DOHH2 (cell line): ENCODE data around the gene IGF2BP2.

Experiments used
- H3F3A ChIP-seq: fragments of 200-600 bp; sonication (generic), shearing (Covaris generic); 2 replicates; pipeline ENCODE4 v1.6.0; 2016; ENCODE audit warnings: antibody characterized with exemption, mild to moderate bottlenecking; ENCODE audit not compliant: control insufficient read depth, insufficient read depth
- H3K27ac ChIP-seq: fragments of 200-600 bp; sonication (generic); 2 replicates; pipeline ENCODE4 v1.5.1; 2014; ENCODE audit warnings: low read depth, mild to moderate bottlenecking, low read length, moderate library complexity
- H3K27me3 ChIP-seq: fragments of 200-600 bp; sonication (generic); 2 replicates; pipeline ENCODE4 v1.6.1; 2014; ENCODE audit warnings: mild to moderate bottlenecking, low read length, mixed read lengths; ENCODE audit not compliant: control insufficient read depth
- H3K36me3 ChIP-seq: fragments of 200-600 bp; sonication (generic); 2 replicates; pipeline ENCODE4 v1.6.1; 2014; ENCODE audit warnings: mild to moderate bottlenecking, low read length, moderate library complexity, mixed read lengths; ENCODE audit not compliant: control insufficient read depth
- H3K4me1 ChIP-seq: fragments of 200-600 bp; sonication (generic); 2 replicates; pipeline ENCODE4 v1.6.1; 2014; ENCODE audit warnings: mild to moderate bottlenecking, low read length, mixed read lengths; ENCODE audit not compliant: control insufficient read depth
- H3K4me2 ChIP-seq: fragments of 200-600 bp; sonication (generic); 2 replicates; pipeline ENCODE4 v1.6.0; 2014; ENCODE audit warnings: mild to moderate bottlenecking, low read length, moderate library complexity
- H3K4me3 ChIP-seq: fragments of 200-600 bp; sonication (generic); 2 replicates; pipeline ENCODE4 v1.5.1; 2014; ENCODE audit warnings: mild to moderate bottlenecking, low read length, mixed read lengths
- H3K79me2 ChIP-seq: fragments of 200-600 bp; sonication (generic); 2 replicates; pipeline ENCODE4 v1.6.1; 2014; ENCODE audit warnings: mild to moderate bottlenecking, low read length, mixed read lengths; ENCODE audit not compliant: control insufficient read depth
- H3K9me2 ChIP-seq: fragments of 200-600 bp; sonication (generic); replicated peaks from 2 replicates; pipeline ENCODE4 v1.6.1; 2014; ENCODE audit warnings: mild to moderate bottlenecking, low read length, mixed read lengths; ENCODE audit not compliant: control insufficient read depth
- H3K9me3 ChIP-seq: fragments of 200-600 bp; sonication (generic); 2 replicates; pipeline ENCODE4 v1.6.1; 2014; ENCODE audit warnings: antibody characterized with exemption, low read length, mixed read lengths; ENCODE audit not compliant: control insufficient read depth, insufficient read depth
- H4K20me1 ChIP-seq: fragments of 200-600 bp; sonication (generic); 2 replicates; pipeline ENCODE4 v1.6.0; 2014; ENCODE audit warnings: low read depth, mild to moderate bottlenecking, antibody characterized with exemption, low read length, moderate library complexity; ENCODE audit not compliant: control insufficient read depth, insufficient read depth
- CTCF ChIP-seq: fragments of 200-600 bp; sonication (generic); IDR thresholded peaks from one replicate; pipeline ENCODE4 v1.5.1; 2014; ENCODE audit warnings: antibody characterized with exemption, mild to moderate bottlenecking, low read depth, low read length; ENCODE audit not compliant: poor library complexity, severe bottlenecking
- EZH2phosphoT487 ChIP-seq: fragments of 200-600 bp; sonication (generic); IDR thresholded peaks from 2 replicates; pipeline ENCODE4 v1.6.1; 2017; ENCODE audit warnings: borderline replicate concordance, mild to moderate bottlenecking, antibody characterized with exemption, low read length, moderate library complexity, mixed read lengths

IGF2BP2 gene

GRCh38 chr3:185760550-185760949 is 64.3 kb downstream of the IGF2BP2 start:
- no peak overlapping the region for H3K4me2 ChIP-seq
- H3K9me2 ChIP-seq: no peaks in the 10 kb centered on the region
- TF ChIP-seq CTCF (no peak), EZH2phosphoT487 (no peak)
- no peaks in the 10 kb centered on the region for H4K20me1 ChIP-seq
- H3K27me3 ChIP-seq: no peaks in the 10 kb centered on the region; the same call in 1 of the 2 replicates
- H3K4me1 ChIP-seq: peaks cover 26% of the 10 kb centered on the region
- no peak overlapping the region for H3K4me3 ChIP-seq
- no peaks in the 10 kb centered on the region for H3K79me2 ChIP-seq
- no peak overlapping the region for H3K27ac ChIP-seq
- H3K9me3 ChIP-seq: no peaks in the 10 kb centered on the region
- H3F3A ChIP-seq: no peaks in the 10 kb centered on the region
- no peaks in the 10 kb centered on the region for H3K36me3 ChIP-seq

GRCh38 chr3:185760088-185760487 is 64.8 kb downstream of the IGF2BP2 start:
- no peak overlapping the region for H3K4me3 ChIP-seq
- no peak overlapping the region for H3K4me2 ChIP-seq
- H3K9me2 ChIP-seq: no peaks in the 10 kb centered on the region
- H3K4me1 ChIP-seq: peaks cover 21% of the 10 kb centered on the region
- no peaks in the 10 kb centered on the region for H3K36me3 ChIP-seq
- no peaks in the 10 kb centered on the region; the same call in 1 of the 2 replicates for H3K9me3 ChIP-seq
- H4K20me1 ChIP-seq: no peaks in the 10 kb centered on the region
- no peaks in the 10 kb centered on the region for H3F3A ChIP-seq
- no peak overlapping the region for H3K27ac ChIP-seq
- H3K27me3 ChIP-seq: no peaks in the 10 kb centered on the region; the same call in 1 of the 2 replicates
- H3K79me2 ChIP-seq: no peaks in the 10 kb centered on the region
- TF ChIP-seq EZH2phosphoT487 (no peak), CTCF (no peak)

GRCh38 chr3:185759512-185759911 is 65.3 kb downstream of the IGF2BP2 start:
- Histone ChIP-seq H4K20me1 (no peaks in the 10 kb centered on the region), H3K4me1 (peaks cover 16% of the 10 kb centered on the region), H3K27me3 (no peaks in the 10 kb centered on the region; the same call in 1 of the 2 replicates), H3K79me2 (no peaks in the 10 kb centered on the region), H3K4me2 (no peak overlapping the region), H3K27ac (no peak overlapping the region), H3K9me3 (no peaks in the 10 kb centered on the region; the same call in 1 of the 2 replicates), H3K9me2 (no peaks in the 10 kb centered on the region), H3K36me3 (no peaks in the 10 kb centered on the region), H3F3A (no peaks in the 10 kb centered on the region), H3K4me3 (no peak overlapping the region)
- TF ChIP-seq EZH2phosphoT487 (no peak), CTCF (no peak)
